ENCODE results near the gene TGFBR3L. TPM values are rescaled to one million over a fixed set of nuclear protein-coding genes. Genes with fewer than 3 reads are reported as not detected.

The TGFBR3L gene
- total and polyA plus RNA-seq, 10 of the 15 experiments (the other 5 are each of a cell fraction or from before 2014, with no cell fraction given), result 0.20 to 0.23 TPM; not detected in 8

GRCh38 chr19:7883796-7884570, 30.6 kb upstream of the TGFBR3L start:
- Histone ChIP-seq H3K9me3 (replicated peaks; ENCODE audit: control insufficient read depth, insufficient read depth, low read length) (no peaks in the 10 kb centered on the region), H3K79me2 (ENCODE audit: control insufficient read depth, insufficient read depth, low read length) (no peaks in the 10 kb centered on the region), H3K4me1 (ENCODE audit: control insufficient read depth, insufficient read depth, low read length) (no peaks in the 10 kb centered on the region), H3K9ac (ENCODE audit: control insufficient read depth, insufficient read depth, low read length) (no peak overlapping the region), H3K4me3 (no peak overlapping the region), H2AFZ (ENCODE audit: control insufficient read depth, low read depth, low read length) (no peak overlapping the region), H3K27ac (ENCODE audit: control insufficient read depth, insufficient read depth) (no peak overlapping the region), H3K36me3 (ENCODE audit: control insufficient read depth in 2 of 2, insufficient read depth in 2 of 2, low read length in 1 of 2) (no peaks in the 10 kb centered on the region), H4K20me1 (ENCODE audit: control insufficient read depth, insufficient read depth) (no peaks in the 10 kb centered on the region), H3K27me3 (replicated peaks in 1 of 2; ENCODE audit: control insufficient read depth in 2 of 2, insufficient read depth in 2 of 2, low read length in 1 of 2) (peaks cover 0 to 2% of the 10 kb centered on the region in 2 experiments; a peak in 2 of 4 replicates), H3K4me2 (ENCODE audit: control insufficient read depth, insufficient read depth) (no peak overlapping the region)
- BruUV-seq (replicated peaks), result no TSS peak
- intact Hi-C loops (cut with micrococcal nuclease; ENCODE audit: unreplicated experiment), result no loop called here
- FAIRE-seq, result no peak
- no peak for ATAC-seq
- POLR2A ChIA-PET, result interaction anchor here (0.6 to 1.0 kb wide), 2 partner anchors 20 to 81 kb away, joined by 4 to 7 read pairs; partner anchors contain the start of gene MAP2K7
- WGBS (ENCODE audit: insufficient coverage, insufficient replicate concordance, low lambda C conversion rate, missing lambda C conversion rate), result 42% methylated on average over 2 of the region's 2 CpGs
- DNase-seq (ENCODE audit: low read depth, low spot score), result no peak
- SMC1A ChIA-PET (ENCODE audit: uncharacterized antibody, unreplicated experiment), result no interaction called here
- in situ Hi-C loops (cut with MboI), result no loop called here
- RAD21 ChIA-PET (ENCODE audit: unreplicated experiment), result interaction anchor here (1.6 kb wide), 1 partner anchor 316 kb away, joined by 3 read pairs; no protein-coding TSS in a partner anchor
- CTCF ChIA-PET, result interaction anchor here (0.9 to 1.3 kb wide), 2 partner anchors 11 to 15 kb away, joined by 3 read pairs; no protein-coding TSS in a partner anchor
- TF ChIP-seq STAT3 (IDR thresholded peaks at IDR 0.05; ENCODE audit: low read depth, low read length) (no peak), BMI1 (IDR thresholded peaks at IDR 0.05; ENCODE audit: borderline replicate concordance) (no peak), BRCA1 (IDR thresholded peaks at IDR 0.05; ENCODE audit: low read depth, low read length) (no peak), SMARCA5 (IDR thresholded peaks at IDR 0.05) (no peak), PAX5 (IDR thresholded peaks at IDR 0.05; ENCODE audit: borderline replicate concordance, low read depth, low read length) (no peak), ZBTB11 (CRISPR knock-in tag; IDR thresholded peaks at IDR 0.05) (no peak), RUNX3 (IDR thresholded peaks at IDR 0.05; ENCODE audit: low read length) (no peak), ZNF592 (IDR thresholded peaks at IDR 0.05) (no peak), FOXM1 (IDR thresholded peaks at IDR 0.05; ENCODE audit: low read depth, low read length) (no peak)
- TF ChIP-seq, protein P1, sequence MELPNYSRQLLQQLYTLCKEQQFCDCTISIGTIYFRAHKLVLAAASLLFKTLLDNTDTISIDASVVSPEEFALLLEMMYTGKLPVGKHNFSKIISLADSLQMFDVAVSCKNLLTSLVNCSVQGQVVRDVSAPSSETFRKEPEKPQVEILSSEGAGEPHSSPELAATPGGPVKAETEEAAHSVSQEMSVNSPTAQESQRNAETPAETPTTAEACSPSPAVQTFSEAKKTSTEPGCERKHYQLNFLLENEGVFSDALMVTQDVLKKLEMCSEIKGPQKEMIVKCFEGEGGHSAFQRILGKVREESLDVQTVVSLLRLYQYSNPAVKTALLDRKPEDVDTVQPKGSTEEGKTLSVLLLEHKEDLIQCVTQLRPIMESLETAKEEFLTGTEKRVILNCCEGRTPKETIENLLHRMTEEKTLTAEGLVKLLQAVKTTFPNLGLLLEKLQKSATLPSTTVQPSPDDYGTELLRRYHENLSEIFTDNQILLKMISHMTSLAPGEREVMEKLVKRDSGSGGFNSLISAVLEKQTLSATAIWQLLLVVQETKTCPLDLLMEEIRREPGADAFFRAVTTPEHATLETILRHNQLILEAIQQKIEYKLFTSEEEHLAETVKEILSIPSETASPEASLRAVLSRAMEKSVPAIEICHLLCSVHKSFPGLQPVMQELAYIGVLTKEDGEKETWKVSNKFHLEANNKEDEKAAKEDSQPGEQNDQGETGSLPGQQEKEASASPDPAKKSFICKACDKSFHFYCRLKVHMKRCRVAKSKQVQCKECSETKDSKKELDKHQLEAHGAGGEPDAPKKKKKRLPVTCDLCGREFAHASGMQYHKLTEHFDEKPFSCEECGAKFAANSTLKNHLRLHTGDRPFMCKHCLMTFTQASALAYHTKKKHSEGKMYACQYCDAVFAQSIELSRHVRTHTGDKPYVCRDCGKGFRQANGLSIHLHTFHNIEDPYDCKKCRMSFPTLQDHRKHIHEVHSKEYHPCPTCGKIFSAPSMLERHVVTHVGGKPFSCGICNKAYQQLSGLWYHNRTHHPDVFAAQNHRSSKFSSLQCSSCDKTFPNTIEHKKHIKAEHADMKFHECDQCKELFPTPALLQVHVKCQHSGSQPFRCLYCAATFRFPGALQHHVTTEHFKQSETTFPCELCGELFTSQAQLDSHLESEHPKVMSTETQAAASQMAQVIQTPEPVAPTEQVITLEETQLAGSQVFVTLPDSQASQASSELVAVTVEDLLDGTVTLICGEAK (IDR thresholded peaks at IDR 0.05; ENCODE audit: borderline replicate concordance), result no peak

Data from GM12878 (cell line).